ENCODE measurements around the gene ATOX1.
A peak's percentile ranks its signal among the peaks of the same experiment; 100 is the strongest.
"Not testable (repeated sequence)": the region's sequence is repeated elsewhere in the genome, so short reads cannot be mapped to it uniquely, and the experiment has no call there.

The ATOX1 gene, protein sequence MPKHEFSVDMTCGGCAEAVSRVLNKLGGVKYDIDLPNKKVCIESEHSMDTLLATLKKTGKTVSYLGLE

DNA sequence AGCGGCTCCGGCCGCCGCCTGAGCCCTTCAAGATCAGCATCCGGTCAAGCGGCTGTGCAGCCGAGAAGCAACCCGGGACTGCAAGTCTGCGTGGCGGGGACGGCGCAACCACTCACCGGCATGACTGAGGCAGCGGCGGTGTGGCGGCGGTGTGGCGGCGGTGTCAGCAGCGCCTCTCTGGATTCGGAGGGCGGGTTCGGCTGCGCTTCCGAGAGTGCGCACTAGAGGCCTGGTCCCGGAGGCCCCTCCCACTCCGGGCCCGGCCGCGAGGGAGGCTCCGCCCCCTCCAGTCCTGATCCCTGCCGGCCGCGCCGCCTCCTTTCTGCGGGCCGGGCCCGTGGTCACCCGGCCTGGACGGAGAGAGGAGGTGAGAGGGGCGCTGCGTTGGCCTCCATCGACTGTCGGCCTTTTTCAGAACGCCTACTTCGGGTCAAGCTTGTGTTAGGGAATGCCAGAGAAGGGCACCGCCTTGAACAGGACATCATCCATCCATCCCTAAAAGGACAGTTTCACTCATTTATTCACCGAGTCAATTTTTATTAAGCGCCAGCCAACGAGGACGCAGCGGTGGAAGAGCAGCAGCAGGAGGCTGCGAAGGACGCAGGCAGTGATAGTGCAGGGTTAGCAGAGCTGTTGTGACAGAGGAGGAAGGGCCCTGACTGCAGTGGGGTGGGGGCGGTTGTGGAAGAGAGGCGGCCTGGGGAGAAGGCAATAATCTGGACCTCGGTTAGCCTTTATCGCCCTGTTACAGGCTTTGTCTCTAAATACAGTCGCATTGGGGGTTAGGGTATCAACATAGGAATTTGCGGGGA is at the start of gene ATOX1:
Gene ATOX1 (minus strand): TSS at position 202 of the 812 bp plus-strand sequence. CDS start 80 bp downstream, at position 122.
- DNase-seq = peak; percentile 45 to 82

DNA sequence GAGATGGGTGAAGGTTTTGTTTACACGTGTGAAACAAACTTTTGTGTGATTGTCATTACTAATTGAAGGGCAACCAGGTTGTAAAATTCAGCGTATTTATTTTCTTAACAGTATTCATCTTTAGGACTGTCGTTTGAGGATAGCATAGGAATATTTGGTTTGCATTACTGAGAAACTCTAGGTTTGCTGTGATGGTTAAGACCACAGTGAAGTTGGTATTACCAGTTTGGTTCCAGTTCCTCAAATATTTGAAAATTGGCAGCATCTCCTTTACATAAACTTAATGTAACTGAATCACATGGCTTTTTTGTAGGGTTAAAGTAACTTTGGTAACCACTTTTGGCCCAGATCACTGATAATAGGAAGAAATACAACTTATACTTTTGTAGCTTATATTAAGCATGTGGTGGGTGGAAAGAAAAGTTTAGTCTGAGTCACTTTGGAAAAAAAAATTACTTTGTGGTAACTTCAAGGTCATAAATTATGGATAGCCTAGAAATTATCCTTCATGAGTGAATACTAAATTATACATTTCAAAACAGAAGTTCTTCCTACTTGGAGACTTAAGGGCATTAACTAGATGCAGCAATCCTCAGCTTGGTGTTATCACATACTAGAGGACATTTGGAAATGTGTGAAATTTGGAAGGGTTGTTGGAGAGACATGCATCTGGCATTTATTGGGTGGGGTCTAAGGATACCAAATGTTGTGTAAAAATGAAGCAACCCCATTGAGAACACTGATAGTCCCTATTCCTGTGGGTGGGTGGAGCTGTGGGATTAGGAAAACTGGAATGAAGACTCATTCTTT is 47.2 kb upstream of the ATOX1 start:
- DNase-seq = no peak

DNA sequence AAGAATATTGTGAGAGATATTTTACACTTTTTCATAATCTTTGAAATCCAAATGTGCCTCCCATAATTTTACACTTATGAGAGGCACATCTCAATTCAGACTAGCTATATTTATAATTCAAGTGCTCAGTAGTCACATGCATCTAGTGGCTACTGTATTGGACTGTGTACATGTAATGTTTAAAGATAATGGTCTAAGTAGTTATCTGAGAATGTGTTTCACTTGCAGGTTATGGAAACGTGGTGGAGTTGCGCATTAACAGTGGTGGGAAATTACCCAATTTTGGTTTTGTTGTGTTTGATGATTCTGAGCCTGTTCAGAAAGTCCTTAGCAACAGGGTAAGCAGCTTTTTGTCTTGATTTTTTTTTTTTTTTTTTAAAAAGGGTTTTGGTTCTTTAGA is 42.1 kb upstream of the ATOX1 start:
- no peak for DNase-seq

DNA sequence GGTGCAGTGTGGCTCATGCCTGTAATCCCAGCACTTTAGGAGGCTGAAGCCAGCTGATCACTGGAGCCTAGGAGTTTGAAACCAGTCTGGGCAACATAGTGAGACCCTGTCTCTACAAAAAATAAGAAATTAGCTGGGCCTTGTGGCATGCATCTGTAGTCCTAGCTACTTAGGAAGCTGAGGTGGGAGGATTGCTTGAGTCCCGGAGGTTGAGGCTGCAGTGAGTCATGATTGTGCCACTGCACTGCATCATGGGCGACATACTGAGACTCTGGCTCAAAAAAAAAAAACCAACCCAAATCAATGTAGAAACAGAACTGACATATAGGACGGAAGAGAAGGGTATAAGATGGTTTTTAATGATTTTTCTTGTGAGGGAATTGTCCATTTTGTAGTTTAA is 41.0 kb upstream of the ATOX1 start:
- no peak for DNase-seq

DNA sequence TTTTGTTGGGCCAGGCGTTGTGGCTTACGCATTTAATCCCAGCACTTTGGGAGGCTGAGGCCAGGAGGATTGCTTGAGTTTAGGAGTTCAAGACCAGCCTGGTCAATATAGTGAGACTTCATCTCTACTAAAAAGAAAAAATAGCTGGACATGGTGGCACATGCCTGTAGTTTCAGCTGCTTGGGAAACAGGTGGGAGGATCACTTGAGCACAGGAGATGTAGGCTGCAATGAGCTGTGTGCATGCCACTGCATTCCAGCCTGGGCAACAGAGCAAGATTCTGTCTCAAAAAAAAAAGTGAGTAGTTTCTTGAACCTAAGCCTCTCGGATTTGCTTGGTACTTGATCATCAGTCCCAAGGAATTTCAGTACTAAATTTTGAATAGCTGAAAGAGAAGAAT is 40.2 kb upstream of the ATOX1 start:
- no peak for DNase-seq

DNA sequence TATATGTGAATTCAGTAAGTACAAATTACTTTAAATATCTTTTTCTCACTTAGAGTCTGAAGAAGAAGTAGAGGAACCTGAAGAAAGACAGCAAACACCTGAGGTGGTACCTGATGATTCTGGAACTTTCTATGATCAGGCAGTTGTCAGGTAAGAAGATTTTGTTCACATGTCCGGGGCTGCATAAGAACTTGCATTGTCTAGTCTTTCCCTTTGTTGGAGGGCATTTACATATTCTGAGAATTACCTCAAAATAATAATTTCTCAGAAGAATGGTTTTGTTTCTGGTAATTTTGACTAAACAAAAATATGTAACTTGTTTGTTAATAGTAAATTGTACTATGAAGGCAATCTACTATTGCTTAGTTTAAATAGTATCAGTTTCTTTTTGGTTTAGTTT is 37.0 kb upstream of the ATOX1 start:
- DNase-seq = no peak

DNA sequence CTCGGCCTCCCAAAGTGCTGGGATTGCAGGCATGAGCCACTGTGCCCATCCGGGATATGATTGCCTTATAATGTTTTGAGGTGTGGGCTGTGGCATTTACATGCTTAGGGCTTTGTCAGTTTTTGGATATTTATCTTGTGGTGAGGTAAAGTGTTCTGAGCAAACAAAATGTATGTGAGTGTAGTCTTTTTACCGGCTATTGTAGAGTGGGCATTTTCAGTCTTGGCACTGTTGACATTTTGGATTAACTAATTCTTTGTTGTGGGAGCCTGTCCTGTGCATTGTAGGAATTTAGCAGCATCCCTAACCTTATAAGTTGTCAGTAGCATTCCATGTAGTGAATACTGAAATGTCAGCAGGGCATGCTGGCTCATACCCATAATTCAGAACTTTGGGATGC is 34.9 kb upstream of the ATOX1 start:
- DNase-seq = no peak

DNA sequence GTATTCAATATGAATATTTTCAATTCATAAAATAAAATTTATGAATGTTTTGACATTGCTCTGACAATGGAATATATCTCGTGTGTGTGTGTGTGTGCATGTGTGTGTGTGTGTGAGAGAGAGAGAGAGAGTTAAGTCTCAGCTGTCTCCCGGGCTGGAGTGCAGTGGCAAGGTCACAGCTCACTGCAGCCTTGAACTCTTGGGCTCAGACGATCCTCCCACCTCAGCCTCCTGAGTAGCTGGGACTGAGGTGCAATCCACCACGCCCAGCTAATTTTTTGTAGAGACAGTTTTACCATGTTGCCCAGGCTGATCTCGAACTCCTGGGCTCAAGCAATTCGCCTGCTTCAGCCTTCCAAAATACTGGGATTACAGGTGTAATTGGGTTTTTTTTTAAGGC is 29.4 kb upstream of the ATOX1 start:
- DNase-seq = no peak

DNA sequence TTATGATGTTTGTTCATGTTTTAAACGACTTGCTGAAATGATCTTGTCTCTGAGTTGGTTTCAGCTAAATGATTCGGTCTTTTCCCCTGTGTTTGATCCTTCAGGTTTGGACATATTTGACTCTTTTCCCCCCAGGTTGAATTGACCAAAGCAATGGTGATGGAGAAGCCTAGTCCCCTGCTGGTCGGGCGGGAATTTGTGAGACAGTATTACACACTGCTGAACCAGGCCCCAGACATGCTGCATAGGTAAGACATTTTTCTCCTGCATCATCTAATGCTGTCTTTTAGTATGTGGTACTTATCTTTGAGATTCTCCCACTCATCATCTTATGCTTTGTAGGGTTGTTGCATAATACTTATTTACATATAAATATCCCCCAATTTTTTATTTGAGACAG is 28.0 kb upstream of the ATOX1 start:
- no peak for DNase-seq

DNA sequence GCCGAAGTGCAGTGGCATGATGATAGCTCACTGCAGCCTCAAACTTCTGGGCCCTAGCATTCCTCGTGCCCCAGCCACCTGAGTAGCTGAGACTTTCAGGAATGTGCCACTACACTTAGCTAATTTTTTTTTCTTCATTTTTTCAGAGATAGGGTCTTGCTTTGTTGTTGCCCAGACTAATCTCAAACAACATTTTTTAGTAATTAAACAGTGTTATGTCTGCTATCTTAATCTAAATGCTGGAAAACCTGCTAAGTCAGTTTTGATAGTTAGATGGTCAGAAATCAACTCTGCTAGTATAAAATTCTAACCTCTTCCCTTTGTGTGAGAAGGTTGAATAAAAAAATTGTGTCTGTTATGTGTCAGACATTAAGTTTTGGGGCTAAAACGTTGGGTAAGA is 25.7 kb upstream of the ATOX1 start:
- no peak for DNase-seq

DNA sequence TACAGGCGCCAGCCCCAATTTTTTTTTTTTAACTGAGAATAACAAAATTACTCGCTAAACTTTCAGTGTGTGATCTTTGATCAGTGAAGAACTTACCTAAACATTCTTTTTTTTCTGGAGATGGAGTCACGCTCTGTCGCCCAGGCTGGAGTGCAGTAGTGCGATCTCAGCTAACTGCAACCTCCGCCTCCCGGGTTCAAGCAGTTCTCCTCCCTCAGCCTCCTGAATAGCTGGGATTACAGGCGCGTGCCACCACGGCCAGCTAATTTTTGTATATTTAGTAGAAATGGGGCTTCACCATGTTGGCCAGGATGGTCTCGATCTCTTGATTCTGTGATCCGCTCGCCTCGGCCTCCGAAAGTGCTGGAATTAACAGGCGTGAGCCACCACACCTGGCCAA is 25.2 kb upstream of the ATOX1 start:
- DNase-seq = not testable (repeated sequence)

DNA sequence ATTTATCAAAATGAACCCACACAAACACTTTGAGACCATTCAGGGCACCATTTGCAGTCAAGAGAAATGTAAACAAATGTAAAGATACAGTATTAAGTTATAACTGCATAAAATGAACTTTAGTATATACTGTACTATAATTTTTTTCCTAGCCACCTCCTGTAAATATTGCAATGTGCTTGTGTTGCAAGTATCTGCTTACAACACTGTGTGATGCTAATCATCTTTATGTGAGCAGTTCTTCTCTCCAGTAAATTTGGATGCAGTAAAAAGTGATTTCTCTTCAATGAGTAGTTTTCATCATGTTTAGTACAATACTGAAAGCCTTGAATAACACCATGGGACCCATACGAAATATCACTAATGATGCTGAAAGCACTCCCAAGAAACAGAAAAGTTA is 22.8 kb upstream of the ATOX1 start:
- no peak for DNase-seq

DNA sequence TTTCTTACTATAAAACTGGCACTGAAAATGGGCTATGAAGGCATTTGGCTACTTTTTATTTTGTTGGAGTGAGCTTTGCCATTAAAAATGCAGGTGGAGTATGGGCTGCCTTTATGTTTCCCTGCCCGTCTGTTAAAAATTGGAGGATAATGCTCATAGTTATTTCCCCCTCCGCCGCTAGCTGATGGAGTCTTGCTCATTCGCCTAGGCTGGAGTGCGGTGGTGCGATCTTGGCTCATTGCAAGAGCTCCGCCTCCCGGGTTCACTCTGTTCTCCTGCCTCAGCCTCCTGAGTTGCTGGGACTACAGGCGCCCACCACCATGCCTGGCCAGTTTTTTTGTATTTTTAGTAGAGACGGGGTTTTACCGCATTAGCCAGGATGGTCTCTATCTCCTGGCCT is 21.9 kb upstream of the ATOX1 start:
- DNase-seq = no peak

DNA sequence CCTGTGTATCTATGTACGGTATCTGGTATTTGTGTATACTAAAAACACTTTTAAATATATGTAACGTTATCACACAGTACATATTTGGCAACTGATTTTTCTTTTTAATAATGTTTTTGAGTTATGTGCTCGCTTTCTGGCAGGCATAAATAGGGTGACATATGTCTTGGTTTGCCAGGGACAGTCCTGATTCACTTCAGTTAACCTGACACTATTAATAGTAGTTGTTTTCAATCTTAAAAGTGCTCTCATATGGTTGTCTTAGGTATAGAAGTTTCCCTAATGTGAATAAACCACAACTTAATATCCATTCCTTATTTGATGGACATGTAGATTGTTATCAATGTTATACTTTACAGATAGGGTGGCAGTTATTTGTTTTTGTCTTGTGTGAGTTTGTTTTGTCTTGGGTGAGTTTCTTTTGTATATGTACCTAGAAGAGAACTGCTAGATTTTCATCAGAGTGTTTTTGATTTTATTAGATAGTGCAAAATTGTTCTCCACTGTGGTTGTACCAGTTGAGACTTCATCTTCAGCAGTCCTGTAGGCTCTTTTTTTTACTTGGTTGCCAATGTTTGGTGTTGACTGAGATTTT is 21.2 kb upstream of the ATOX1 start:
- DNase-seq = no peak

DNA sequence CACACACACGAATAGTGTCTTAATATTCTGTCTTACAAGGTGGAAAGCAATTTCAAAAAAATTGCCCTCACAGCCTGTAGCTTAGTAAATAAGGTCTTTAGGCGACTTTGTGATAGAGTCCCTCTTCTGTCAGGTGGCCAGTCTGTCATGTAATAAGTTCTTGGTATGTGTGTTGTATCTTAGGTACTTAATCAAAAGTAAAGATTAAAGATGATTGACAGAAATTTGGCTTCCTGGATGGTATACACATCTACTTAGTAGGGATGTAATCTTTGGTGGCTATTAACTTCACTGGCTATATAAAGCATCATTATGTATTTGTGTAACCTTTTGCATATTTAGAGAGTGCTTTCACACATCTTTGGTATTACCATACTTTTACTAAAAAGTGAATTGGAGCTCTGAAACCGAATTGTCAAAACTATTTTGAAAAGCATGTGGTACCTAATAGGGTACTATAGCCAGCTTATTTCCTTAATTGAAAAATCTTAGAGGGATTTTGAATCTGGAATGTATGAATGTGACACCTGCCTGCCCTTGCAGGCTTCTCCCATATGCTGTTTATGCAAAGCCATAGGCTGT is 16.7 kb upstream of the ATOX1 start:
- no peak for DNase-seq

DNA sequence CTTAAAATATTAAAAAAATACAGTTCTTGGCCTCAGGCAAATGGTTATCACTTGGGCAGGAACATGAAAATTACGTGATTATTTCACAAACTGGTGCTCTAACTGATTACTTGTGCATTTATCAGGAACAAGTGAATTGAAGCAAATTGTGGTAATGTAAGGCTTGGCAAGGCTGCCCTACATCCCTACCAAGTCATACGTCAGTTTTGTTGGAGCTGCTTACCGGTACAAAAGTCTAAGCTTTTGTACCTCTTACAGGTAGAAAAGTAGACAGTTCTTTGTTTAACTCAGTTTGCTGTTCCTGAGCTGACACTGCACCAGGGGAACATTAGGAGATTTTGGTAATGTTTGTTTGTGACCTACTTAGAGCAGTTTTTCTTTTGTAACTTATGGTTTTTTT is 15.5 kb upstream of the ATOX1 start:
- DNase-seq = no peak

DNA sequence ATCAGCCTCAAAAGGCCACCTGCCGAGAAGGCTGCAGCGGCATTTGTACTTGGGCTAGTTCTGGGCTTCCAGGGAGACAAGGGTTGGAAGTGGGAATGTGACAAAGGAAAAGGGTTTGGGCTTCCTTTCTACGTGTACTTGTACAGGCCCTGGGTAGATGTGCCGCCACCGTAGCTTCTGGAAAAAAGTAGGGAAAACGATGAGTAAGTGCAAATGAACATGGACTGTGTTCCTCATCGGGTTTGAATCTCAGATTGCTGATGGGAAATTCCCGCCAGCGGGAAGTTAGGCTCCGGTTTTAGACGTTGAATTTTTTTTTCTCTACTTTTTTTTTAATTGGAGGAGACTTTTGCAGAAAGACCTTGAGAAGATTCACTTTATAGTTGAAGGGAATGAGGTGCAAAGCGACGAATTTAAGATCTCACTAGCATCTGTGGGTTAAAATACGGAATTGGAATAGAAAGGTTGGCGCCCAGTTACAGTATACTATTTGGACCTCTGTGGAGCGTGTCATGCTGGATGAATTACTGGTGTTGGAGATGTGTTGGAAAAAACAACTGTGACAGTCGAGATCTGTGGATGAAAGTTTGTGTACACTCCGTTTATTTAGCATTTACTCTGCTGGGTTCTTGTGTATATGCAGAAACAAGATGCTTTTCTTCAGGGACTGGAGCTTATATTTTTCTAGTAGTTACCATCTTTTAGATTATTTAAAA is 14.6 kb upstream of the ATOX1 start:
- DNase-seq = no peak

DNA sequence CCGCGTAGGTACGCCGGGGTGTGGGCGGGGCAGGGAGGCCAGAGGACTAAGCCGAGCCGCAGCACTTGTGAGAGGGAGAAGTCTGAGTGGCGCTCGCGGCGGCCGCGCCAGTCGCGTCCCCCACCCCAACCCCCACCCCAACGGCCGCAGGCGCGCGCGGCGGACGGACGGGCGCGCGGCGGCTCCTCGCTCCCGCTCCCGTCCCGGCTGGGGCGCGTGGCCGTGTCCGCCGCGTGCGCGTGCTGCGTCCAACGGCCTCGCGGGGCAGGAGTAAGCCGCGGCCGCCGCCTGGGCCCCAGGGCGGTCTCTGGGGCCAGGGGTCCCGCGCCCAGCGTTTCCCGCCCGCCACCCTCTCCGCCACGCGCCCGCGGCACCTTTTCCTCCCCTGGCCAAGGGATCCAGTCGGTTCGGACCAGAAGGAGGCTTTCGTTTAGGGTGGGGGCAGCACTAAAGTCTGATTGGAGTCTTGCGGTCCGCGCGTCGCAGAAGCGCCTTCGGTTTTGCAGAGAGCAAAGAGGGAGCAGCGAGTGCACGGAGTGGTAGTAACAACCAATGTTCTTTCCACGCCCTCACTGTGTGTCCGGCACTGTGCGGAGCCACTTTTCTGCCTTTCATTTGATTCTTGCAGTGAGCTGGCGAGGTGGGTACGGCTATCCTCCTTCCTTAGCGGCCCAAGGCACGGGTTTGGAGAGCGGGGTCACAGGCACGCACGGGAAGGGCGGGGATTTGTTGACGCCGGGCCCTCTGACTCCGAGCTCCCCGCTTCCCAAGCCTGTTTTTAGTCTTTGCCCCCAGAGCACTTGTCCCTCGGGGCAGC is 13.8 kb upstream of the ATOX1 start:
- no peak for DNase-seq

DNA sequence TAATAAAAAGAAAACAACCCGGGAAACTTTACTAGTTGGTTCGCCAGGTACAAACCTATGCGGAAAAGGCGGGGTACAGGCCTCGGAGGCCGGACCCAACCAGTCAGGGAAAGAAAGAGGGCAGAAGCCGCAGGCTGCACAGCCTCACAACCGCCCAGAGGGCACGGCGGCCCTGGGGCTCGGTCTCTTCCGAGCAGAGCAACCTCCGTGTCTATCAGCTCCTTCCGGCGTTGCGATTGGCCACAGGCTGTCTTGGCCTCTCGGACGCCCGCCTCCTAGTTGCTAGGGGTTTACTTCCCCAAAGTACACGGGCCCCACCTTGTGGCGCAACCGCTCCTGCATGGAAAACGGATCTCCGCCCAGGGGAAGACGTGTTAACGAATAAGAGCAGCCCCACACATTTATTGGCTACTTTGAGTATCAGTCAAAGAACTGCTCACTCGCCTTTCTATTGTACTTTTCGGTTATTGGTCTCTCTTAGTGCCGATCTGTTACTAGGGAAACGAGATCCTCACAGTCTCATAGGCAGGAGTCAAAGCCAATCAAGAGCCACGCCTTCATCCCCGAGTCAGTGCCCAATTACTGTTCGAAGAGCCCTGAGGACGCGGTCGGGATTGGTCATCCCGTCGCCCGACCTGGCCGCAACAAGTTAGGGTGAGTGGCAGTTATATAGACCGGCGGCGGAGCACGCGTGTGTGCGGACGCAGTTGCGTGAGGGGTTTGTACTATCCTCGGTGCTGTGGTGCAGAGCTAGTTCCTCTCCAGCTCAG is 13.0 kb upstream of the ATOX1 start, which contains the start of gene G3BP1:
Gene G3BP1 (plus strand): TSS at position 696 of the 770 bp plus-strand sequence. CDS start 14,667 bp downstream, outside the sequence.
- peak; percentile 100 for DNase-seq

DNA sequence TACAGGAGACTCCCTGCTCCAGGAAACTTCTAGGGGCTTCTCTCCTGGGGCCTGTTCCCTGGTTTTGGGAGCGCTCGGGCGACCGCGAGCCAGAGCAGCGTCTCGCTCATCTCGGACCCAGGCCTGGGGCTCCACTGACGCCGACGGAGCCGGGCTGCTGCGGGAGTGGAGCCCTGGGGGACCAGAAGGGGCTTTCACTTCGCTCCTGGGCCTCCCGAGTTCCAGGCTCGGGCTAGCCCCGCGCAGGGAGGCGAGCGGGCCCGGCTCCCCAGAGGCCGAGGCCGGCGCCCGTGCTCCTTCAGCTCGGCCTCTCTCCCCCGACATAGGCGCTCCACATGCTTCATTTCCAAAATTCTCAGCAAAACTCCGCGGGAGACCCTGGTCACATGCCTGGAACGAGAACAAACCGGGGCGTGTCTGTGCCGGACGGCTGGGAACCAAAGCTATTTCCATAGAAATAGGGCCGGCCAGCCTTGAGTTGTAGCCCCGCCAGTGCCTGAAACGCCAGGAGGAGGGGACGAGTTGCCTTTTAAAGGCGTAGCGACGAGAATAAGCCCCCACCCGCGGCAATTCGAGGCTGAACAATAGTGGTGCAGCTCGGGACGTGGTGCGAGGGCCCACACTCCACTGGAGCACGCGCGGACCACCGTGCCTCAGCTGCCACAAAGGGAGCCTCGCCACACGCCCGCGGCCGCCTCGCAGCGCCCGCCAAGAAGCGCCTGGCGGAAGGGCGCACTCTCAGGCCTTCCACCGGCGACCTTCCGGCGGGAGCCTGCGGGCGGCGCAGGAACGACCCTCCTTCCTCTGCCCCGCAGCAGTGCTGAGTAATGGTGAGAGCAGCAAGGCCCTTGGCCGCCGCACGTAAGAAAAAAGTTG is 12.2 kb upstream of the ATOX1 start:
- peak in 1 of 2 experiments; percentile 23 for DNase-seq

Data from cerebellar nuclear complex (tissue), 1 donor.